Stimulated activated CD8-positive, alpha-beta memory T cell treated with anti-CD3 and anti-CD28 coated beads, Interleukin-2, amount 100 ng/mL, for 1 hour (primary cell): ENCODE measurements around the gene NLN.
A peak's percentile ranks its signal among the peaks of the same experiment; 100 is the strongest.
"Not testable (repeated sequence)": the region's sequence is repeated elsewhere in the genome, so short reads cannot be mapped to it uniquely, and the experiment has no call there.

Source experiments
- DNase-seq, 2 donors: peaks; one replicate each; pipeline ENCODE4 v3.0.0-alpha.2; 2020; ENCODE audit warnings: low read depth in 2 of 2

The NLN gene

DNA sequence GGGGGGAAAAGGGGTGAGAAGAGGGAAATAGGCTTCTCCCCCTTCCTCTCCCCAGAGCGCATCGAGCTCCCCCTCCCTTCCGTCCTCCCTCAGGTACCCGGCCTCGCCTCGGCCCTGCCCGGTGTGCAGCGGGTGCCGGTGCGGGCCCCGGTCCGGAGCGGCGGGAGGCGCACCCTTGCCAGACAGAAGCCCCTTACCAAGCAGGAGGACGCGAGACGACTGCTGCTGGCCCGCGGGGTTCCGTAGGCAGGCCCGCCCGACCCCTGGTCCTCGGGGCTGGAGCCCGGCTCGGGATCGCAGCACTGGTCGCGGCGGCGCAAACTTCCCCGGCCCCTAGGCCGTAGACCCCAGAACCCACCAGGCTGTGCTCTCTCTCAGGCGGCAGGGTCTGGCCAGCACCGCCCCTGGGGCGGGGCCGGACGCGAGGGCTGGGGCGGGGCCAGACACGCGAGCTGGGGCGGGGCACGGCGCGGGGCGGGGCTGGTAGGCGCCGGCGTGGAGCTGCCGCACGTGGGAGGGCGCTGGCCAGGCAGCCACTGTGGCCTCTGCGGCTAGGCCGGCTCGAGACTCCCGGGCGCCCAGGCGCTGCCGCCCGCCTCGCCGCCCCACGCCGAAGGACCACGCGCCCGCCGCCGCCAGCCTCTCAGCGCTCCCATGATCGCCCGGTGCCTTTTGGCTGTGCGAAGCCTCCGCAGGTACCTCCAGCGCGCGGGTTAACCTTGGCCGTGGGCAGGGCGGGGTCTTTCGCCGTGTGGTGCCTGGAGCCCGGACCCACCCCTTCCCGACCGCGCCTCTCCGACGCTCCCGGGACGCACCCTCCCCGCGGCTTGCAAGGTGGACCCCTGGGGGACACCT is at the start of gene NLN, which contains the start of gene SGTB:
NLN (plus strand) TSS at position 486 of the 855 bp plus-strand sequence; CDS start at position 655, 169 bp downstream.
SGTB (minus strand) TSS at position 390 of the 855 bp plus-strand sequence. CDS start 1,302 bp downstream, outside the sequence.
- DNase-seq = peak; percentile 75 to 79

GRCh38 chr5:65672796-65673195 is 49.2 kb upstream of the NLN start:
- no peak for DNase-seq

DNA sequence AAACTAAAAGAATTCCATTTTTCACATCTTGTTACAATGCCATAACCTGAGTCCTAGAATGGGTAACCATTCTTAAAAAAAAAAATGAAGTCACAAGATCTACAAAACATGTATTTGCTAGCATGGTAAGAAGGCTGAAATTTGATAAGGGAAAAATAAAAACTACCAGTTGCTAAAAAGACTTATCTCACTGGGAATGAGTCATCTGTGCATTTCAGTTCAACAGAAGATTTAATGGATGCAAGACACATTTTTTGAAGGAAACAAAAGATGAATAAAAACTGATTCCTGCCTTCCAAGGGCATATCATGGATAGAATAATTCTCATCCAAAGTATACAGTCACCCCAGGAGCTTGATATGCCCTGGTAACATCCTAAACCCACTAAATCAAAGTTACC is 47.3 kb upstream of the NLN start:
- DNase-seq = no peak

GRCh38 chr5:65676056-65676455 is 45.9 kb upstream of the NLN start:
- not testable (repeated sequence) for DNase-seq

- DNase-seq = no peak
Measured at GRCh38 chr5:65682148-65682547, 39.9 kb upstream of the NLN start.

DNA sequence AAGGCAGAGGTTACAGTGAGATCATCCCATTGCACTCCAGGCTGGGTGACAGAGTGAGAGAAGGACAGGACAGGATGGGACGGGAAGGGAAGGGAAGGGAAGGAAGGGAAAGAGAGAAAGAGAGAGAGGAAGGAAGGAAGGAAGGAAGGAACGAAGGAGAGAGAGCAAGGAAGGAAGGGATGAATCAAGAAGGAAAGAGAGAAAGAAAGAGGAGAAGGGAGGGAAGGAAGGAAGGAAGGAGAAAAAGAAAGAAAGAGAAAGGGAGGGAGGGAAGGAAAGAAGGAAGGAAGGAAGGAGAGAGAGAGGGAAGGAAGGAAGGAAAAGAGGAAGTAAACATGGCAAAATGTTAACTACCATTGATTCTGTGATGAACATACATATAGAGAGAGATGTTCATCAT is 28.9 kb upstream of the NLN start:
- DNase-seq = no peak

- DNase-seq = no peak
Measured at GRCh38 chr5:65695162-65695755, 26.7 kb upstream of the NLN start.

DNA sequence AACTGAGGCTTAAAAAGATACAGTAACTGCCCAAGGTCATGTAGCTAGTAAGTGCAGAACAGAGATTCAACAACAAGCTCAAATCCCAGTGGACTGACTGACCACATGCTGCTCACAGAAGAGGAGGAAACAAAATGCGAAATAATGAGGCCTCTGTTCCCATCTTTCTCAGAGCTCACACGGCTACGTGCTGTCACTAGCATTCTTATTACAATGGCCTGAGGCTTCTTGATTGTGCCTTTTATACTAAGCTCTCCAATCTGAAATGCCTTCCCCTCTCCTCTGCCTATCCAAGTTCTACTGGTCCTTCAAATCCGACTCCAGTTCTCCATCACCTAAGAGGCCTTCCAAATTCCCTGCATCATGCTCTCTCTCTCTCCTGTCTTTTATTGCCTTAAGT is 26.1 kb upstream of the NLN start:
- DNase-seq = no peak

GRCh38 chr5:65696892-65697291 is 25.1 kb upstream of the NLN start:
- DNase-seq = no peak

GRCh38 chr5:65699338-65699737 is 22.7 kb upstream of the NLN start:
- no peak for DNase-seq

- no peak for DNase-seq
Measured at GRCh38 chr5:65702036-65702435, 20.0 kb upstream of the NLN start.

DNA sequence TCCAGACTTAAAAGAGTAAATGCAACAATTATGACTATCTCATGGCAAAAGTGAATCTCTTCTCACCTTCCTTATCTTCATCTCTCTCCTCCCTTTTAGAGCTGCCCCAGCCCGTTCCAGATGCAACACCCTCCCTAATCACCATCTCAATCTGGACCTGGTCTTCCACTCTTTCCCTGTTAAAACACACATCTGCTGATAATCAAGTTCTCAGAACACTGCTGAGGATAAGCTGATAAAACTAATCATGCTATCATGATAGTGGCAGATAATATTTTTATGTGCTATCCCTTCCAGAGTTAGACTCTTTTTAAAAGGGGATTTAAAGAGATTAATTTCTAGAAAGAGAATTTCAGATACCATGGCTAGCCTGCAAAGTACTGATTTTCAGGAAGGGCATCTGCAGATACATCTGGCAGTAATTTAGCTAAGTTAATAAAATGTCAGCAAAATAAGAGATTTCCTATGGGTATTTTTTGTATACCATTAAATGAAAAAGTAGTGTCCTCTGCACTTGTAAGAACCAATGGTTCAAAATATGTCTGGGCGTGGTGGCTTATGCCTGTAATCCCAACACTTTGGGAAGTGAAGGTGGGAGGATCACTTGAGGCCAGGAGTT is 17.3 kb upstream of the NLN start:
- DNase-seq = no peak

DNA sequence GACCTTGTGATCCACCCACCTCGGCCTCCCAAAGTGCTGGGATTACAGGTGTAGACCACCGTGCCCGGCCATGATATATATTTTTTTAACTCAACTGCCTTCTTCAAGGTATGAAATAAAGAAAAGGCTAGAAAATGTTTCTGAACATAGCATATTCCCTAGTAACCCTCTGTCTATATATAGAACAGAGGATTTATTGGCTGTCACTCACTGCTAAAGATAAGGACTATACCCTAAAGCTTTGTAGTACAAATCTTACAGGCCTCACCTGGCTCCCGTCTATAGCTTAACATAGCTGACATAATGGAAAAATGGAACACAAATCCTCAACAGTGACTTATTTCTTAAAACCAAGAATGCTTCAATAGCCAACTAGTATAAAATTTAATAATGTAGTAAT is 14.3 kb upstream of the NLN start:
- DNase-seq = no peak

DNA sequence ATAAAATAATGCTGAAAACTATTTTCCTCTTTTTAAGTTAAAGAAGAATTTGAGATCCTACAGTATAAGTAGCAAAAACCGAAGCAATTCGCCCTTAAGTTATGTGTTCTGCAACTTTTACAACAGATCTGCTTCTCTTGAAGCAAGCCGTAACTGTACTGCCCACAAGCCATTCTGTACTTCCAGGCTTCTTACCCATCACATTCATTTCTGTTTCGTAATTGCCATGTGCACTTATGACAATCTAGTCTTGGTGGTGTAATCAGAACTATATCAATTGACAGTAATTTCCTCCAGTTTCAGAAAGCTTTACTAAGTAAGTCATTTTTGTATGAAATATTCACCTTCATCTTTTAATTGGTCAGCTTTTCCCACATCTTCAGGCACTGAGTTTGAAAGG is 13.9 kb upstream of the NLN start:
- DNase-seq = no peak

GRCh38 chr5:65718576-65719310 is 3.3 kb upstream of the NLN start:
- no peak for DNase-seq

DNA sequence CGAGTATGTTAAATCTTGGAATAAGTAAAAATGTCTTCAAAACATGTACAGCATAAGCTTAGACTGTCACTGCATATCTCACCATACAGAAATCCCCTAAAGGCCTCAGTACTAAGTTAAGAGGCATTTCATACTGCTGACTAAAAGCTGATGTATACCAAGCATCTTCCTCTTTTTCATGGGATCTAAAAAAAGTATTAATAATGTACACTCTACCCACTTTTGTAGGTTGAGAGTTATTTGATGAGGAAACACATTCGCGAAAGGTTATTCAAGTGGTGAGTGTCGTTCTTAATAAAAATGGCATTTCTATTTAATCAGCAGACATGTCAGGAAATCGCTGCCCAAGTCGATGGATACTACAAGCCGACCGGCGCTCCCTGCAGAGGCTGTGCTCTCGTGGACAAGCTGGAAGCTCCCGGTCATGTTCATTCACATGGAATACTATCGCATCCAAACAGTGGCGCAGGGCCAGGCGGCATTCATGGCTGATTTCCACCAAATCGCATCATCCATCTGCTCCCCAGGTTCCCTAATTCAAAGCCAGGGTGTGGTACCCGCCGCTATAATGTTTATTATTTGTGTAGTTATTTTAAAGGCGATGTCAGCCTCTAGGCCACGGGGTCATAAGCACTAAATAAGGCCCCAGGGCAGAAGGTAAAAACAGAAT is 820 bp upstream of the NLN start:
- DNase-seq = no peak

DNA sequence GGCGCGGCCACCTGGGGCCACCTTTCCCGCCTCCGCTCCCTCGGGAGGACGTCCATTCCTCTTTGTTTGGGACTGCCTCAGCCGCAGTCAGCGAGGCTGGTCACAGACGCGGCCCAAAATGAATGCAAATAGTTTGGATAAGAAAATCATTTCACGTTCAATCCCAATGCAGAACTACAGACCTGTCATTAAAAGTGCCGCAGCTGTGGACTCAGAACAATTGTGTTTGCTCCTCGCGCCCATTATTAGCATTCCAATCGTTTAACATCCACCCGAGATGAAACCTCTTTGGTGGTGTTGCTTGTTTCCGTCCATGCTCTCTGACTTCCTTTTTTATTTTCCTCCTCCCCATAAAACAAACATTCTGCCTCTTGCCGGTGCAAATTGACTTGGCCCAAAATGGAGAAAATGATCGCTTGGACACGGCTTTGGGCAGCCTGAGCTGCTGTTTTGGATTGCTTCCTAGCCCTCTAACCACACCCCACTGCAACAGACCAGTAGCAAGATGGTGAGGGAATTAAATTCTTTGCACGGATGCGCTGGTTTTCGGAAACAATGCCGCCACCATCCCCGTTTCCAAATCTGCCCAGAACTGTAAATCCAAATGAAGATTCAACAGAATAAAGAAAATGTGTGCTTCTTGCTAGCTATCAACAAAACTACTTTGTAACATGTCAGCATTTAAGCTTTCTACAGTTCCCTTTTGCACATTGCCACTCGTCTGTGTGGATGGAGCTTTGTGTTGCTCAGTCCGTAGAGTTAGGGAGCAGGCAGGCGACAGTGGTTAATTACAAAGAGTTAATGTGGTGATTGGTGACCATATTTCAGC is 784 bp downstream of the NLN start:
- no peak for DNase-seq

- DNase-seq = no peak
Measured at GRCh38 chr5:65727491-65728156, 5.6 kb downstream of the NLN start.

DNA sequence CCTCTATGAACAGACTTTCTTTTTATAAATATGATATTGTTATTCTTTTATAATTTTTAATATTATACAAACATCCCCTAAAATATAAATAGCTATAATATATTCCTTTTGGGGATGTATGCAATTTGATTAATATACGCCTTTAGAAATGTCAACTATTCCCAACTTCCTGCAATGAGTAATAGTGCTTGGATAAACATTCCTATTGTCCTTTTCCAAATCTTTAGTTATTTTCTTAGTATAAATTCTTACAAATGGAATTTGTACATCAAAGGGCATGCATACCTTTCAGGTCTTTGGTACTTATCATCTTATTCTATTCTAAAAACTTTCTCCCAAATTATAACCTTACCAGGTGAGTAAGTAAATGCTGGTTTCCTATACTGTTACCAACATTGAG is 6.2 kb downstream of the NLN start:
- no peak for DNase-seq

DNA sequence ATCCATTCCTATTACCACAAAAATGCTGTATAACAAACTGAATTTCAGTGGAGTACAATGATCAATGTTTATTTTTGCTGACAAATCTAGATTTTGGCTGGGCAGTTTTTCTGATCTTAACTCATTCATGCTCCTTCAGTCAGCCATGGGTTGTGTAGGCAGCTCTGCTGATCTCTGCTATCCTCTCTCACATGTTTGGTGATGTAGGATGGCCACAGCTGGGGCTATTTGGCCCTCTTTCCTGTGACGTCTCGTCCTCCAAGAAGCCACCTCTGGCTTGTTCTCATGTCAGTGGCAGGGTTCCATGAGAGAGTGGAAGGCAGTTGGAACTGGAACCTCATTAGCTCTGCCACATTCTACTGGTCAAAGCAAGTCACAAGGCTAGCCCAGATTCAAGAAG is 8.9 kb downstream of the NLN start:
- no peak for DNase-seq
